BLaER1 (cell line): ENCODE measurements around the gene NPFFR1.

ENCODE experiments used
- H3K27ac ChIP-seq: shearing (Covaris generic); formaldehyde crosslinking; 2 replicates; pipeline ENCODE4 v1.8.1; 2022
- H3K27me3 ChIP-seq: shearing (Covaris generic); formaldehyde crosslinking; 2 replicates; pipeline ENCODE4 v1.8.1; 2022
- H3K36me3 ChIP-seq: shearing (Covaris generic); formaldehyde crosslinking; 2 replicates; pipeline ENCODE4 v1.8.1; 2022
- H3K4me1 ChIP-seq: shearing (Covaris generic); formaldehyde crosslinking; 2 replicates; pipeline ENCODE4 v1.8.1; 2022
- H3K4me2 ChIP-seq: shearing (Covaris generic); formaldehyde crosslinking; 2 replicates; pipeline ENCODE4 v1.8.1; 2022
- H3K4me3 ChIP-seq: shearing (Covaris generic); formaldehyde crosslinking; 2 replicates; pipeline ENCODE4 v1.8.1; 2022
- H3K9ac ChIP-seq: shearing (Covaris generic); formaldehyde crosslinking; 2 replicates; pipeline ENCODE4 v1.8.1; 2022
- H3K9me3 ChIP-seq: shearing (Covaris generic); formaldehyde crosslinking; 2 replicates; pipeline ENCODE4 v1.8.1; 2022
- H4K20me1 ChIP-seq: shearing (Covaris generic); formaldehyde crosslinking; 2 replicates; pipeline ENCODE4 v1.8.1; 2022
- Cebpa-rat ChIP-seq: shearing (Covaris generic); IDR thresholded peaks from 2 replicates; pipeline ENCODE4 v1.8.1; 2022

The NPFFR1 gene

GRCh38 chr10:70306181-70306705, 22.4 kb upstream of the NPFFR1 start:
- 0 out of 2 replicates have a peak, but pooled peaks cover 3% of the 10 kb centered on the region for H3K36me3 ChIP-seq
- H3K27me3 ChIP-seq: no peaks in the 10 kb centered on the region
- peaks cover 7% of the 10 kb centered on the region; the same call in 1 of the 2 replicates for H3K4me1 ChIP-seq
- no peak overlapping the region for H3K9ac ChIP-seq
- no peak for TF ChIP-seq Cebpa-rat
- H3K4me2 ChIP-seq: no peak overlapping the region
- H3K27ac ChIP-seq: no peak overlapping the region
- H4K20me1 ChIP-seq: no peaks in the 10 kb centered on the region
- no peaks in the 10 kb centered on the region for H3K9me3 ChIP-seq
- no peak overlapping the region for H3K4me3 ChIP-seq

GRCh38 chr10:70303730-70304129, 19.9 kb upstream of the NPFFR1 start:
- no peaks in the 10 kb centered on the region for H4K20me1 ChIP-seq
- H3K4me1 ChIP-seq: peaks cover 7% of the 10 kb centered on the region; the same call in 1 of the 2 replicates
- no peak overlapping the region for H3K27ac ChIP-seq
- no peaks in the 10 kb centered on the region for H3K27me3 ChIP-seq
- no peak overlapping the region for H3K4me2 ChIP-seq
- no peaks in the 10 kb centered on the region for H3K9me3 ChIP-seq
- no peak overlapping the region for H3K9ac ChIP-seq
- TF ChIP-seq Cebpa-rat: no peak
- H3K36me3 ChIP-seq: peaks cover 19% of the 10 kb centered on the region
- H3K4me3 ChIP-seq: no peak overlapping the region

GRCh38 chr10:70302292-70302691, 18.5 kb upstream of the NPFFR1 start:
- Histone ChIP-seq H3K4me3 (no peak overlapping the region), H3K27me3 (no peaks in the 10 kb centered on the region), H3K9ac (no peak overlapping the region), H3K9me3 (no peaks in the 10 kb centered on the region), H3K4me1 (peaks cover 7% of the 10 kb centered on the region; the same call in 1 of the 2 replicates), H3K27ac (no peak overlapping the region), H3K4me2 (no peak overlapping the region), H4K20me1 (no peaks in the 10 kb centered on the region), H3K36me3 (peaks cover 19% of the 10 kb centered on the region)
- TF ChIP-seq Cebpa-rat: peak; percentile 94

GRCh38 chr10:70300908-70301597, 17.2 kb upstream of the NPFFR1 start:
- Histone ChIP-seq H3K4me2 (no peak overlapping the region), H3K4me3 (no peak overlapping the region), H3K27ac (no peak overlapping the region), H3K36me3 (peaks cover 19% of the 10 kb centered on the region), H3K9ac (no peak overlapping the region), H4K20me1 (no peaks in the 10 kb centered on the region), H3K4me1 (peaks cover 10% of the 10 kb centered on the region), H3K27me3 (no peaks in the 10 kb centered on the region), H3K9me3 (no peaks in the 10 kb centered on the region)
- TF ChIP-seq Cebpa-rat: no peak

GRCh38 chr10:70300461-70300860, 16.7 kb upstream of the NPFFR1 start:
- Histone ChIP-seq H3K27me3 (no peaks in the 10 kb centered on the region), H4K20me1 (no peaks in the 10 kb centered on the region), H3K9ac (no peak overlapping the region), H3K4me3 (no peak overlapping the region), H3K27ac (no peak overlapping the region), H3K36me3 (peaks cover 19% of the 10 kb centered on the region), H3K4me1 (peaks cover 15% of the 10 kb centered on the region), H3K9me3 (no peaks in the 10 kb centered on the region), H3K4me2 (no peak overlapping the region)
- TF ChIP-seq Cebpa-rat: no peak

GRCh38 chr10:70299876-70300275, 16.1 kb upstream of the NPFFR1 start:
- H3K27ac ChIP-seq: no peak overlapping the region
- no peak overlapping the region for H3K4me2 ChIP-seq
- H3K4me1 ChIP-seq: peaks cover 17% of the 10 kb centered on the region
- no peaks in the 10 kb centered on the region for H4K20me1 ChIP-seq
- H3K9ac ChIP-seq: no peak overlapping the region
- no peak overlapping the region for H3K4me3 ChIP-seq
- H3K36me3 ChIP-seq: peaks cover 19% of the 10 kb centered on the region
- no peaks in the 10 kb centered on the region for H3K9me3 ChIP-seq
- no peak for TF ChIP-seq Cebpa-rat
- no peaks in the 10 kb centered on the region for H3K27me3 ChIP-seq

- no peak for TF ChIP-seq Cebpa-rat
- peaks cover 24% of the 10 kb centered on the region for H3K4me1 ChIP-seq
- H4K20me1 ChIP-seq: no peaks in the 10 kb centered on the region
- H3K4me3 ChIP-seq: no peak overlapping the region
- no peaks in the 10 kb centered on the region for H3K27me3 ChIP-seq
- no peak overlapping the region for H3K9ac ChIP-seq
- no peak overlapping the region for H3K27ac ChIP-seq
- H3K9me3 ChIP-seq: no peaks in the 10 kb centered on the region
- H3K36me3 ChIP-seq: peaks cover 19% of the 10 kb centered on the region
- no peak overlapping the region for H3K4me2 ChIP-seq
Measured at GRCh38 chr10:70298393-70298792, 14.6 kb upstream of the NPFFR1 start.

- Histone ChIP-seq H3K27ac (no peak overlapping the region), H3K27me3 (no peaks in the 10 kb centered on the region), H3K36me3 (peaks cover 19% of the 10 kb centered on the region), H3K4me2 (no peak overlapping the region), H3K4me3 (no peak overlapping the region), H3K4me1 (peaks cover 31% of the 10 kb centered on the region), H3K9me3 (no peaks in the 10 kb centered on the region), H3K9ac (no peak overlapping the region), H4K20me1 (no peaks in the 10 kb centered on the region)
- TF ChIP-seq Cebpa-rat: no peak
Measured at GRCh38 chr10:70297224-70297623, 13.4 kb upstream of the NPFFR1 start.

GRCh38 chr10:70296406-70296899, 12.6 kb upstream of the NPFFR1 start:
- TF ChIP-seq Cebpa-rat: no peak
- Histone ChIP-seq H3K4me1 (peaks cover 31% of the 10 kb centered on the region), H3K9ac (peak overlapping the region; percentile 16; the same call in 1 of the 2 replicates), H3K4me2 (peak overlapping the region; percentile 68), H3K27me3 (no peaks in the 10 kb centered on the region), H3K9me3 (no peaks in the 10 kb centered on the region), H3K36me3 (peaks cover 18% of the 10 kb centered on the region), H3K4me3 (no peak overlapping the region), H3K27ac (peak overlapping the region; percentile 38; the same call in 1 of the 2 replicates), H4K20me1 (no peaks in the 10 kb centered on the region)

GRCh38 chr10:70295926-70296325, 12.1 kb upstream of the NPFFR1 start:
- Histone ChIP-seq H3K9me3 (no peaks in the 10 kb centered on the region), H3K4me3 (no peak overlapping the region), H3K27ac (no peak overlapping the region), H4K20me1 (no peaks in the 10 kb centered on the region), H3K9ac (no peak overlapping the region; the same call in 1 of the 2 replicates), H3K27me3 (no peaks in the 10 kb centered on the region), H3K4me1 (peaks cover 31% of the 10 kb centered on the region), H3K36me3 (peaks cover 16% of the 10 kb centered on the region), H3K4me2 (peak overlapping the region; percentile 68)
- TF ChIP-seq Cebpa-rat: no peak
